Stimulated activated CD8-positive, alpha-beta memory T cell treated with anti-CD3 and anti-CD28 coated beads, Interleukin-4, amount 100 ng/mL, for 48 hours (primary cell): ENCODE results near the gene RAB40B.
A peak's percentile ranks its signal among the peaks of the same experiment; 100 is the strongest.
"Not testable (repeated sequence)": the region's sequence is repeated elsewhere in the genome, so short reads cannot be mapped to it uniquely, and the experiment has no call there.

Experiments
- DNase-seq: peaks from one replicate; pipeline ENCODE4 v3.0.0-alpha.2; 2020

RAB40B gene

GRCh38 chr17:82665217-82665616, 33.3 kb downstream of the RAB40B start:
- no peak for DNase-seq

- no peak for DNase-seq
Measured at GRCh38 chr17:82664701-82665182, 33.8 kb downstream of the RAB40B start.

GRCh38 chr17:82664276-82664575, 34.3 kb downstream of the RAB40B start:
- DNase-seq: no peak

GRCh38 chr17:82663381-82664275, 34.9 kb downstream of the RAB40B start:
- no peak for DNase-seq

GRCh38 chr17:82662711-82663261, 35.7 kb downstream of the RAB40B start:
- no peak for DNase-seq

GRCh38 chr17:82661717-82662683, 36.5 kb downstream of the RAB40B start:
- no peak for DNase-seq

- no peak for DNase-seq
Measured at GRCh38 chr17:82659886-82660285, 38.6 kb downstream of the RAB40B start.

GRCh38 chr17:82658796-82659452, 39.6 kb downstream of the RAB40B start:
- no peak for DNase-seq

GRCh38 chr17:82658331-82658730, 40.2 kb downstream of the RAB40B start:
- no peak for DNase-seq

- no peak for DNase-seq
Measured at GRCh38 chr17:82657926-82658325, 40.6 kb downstream of the RAB40B start.

GRCh38 chr17:82656266-82656665, 42.2 kb downstream of the RAB40B start:
- no peak for DNase-seq

- no peak for DNase-seq
Measured at GRCh38 chr17:82655523-82655922, 43.0 kb downstream of the RAB40B start.

- DNase-seq: no peak
Measured at GRCh38 chr17:82655038-82655479, 43.4 kb downstream of the RAB40B start.

GRCh38 chr17:82654611-82655010, 43.9 kb downstream of the RAB40B start:
- DNase-seq: not testable (repeated sequence)

- no peak for DNase-seq
Measured at GRCh38 chr17:82653651-82654528, 44.6 kb downstream of the RAB40B start.

- no peak for DNase-seq
Measured at GRCh38 chr17:82650723-82651122, 47.8 kb downstream of the RAB40B start.

GRCh38 chr17:82649501-82650261, 48.8 kb downstream of the RAB40B start:
- no peak for DNase-seq

GRCh38 chr17:82648742-82649331, 49.7 kb downstream of the RAB40B start:
- DNase-seq: peak; percentile 59

- DNase-seq: peak; percentile 91
Measured at GRCh38 chr17:82648165-82648668, 50.3 kb downstream of the RAB40B start, which contains the start of gene WDR45B. Gene WDR45B, minus strand, starts transcription at chr17:82648444. Its CDS starts 104 bp downstream, at chr17:82648340.

GRCh38 chr17:82647593-82648164, 50.8 kb downstream of the RAB40B start:
- DNase-seq: peak; percentile 69
